ENCODE data around the gene SAP30BP.
A peak's percentile ranks its signal among the peaks of the same experiment; 100 is the strongest.

Gene SAP30BP

GRCh38 chr17:75736173-75736835 is 69.2 kb downstream of the SAP30BP start:
- no peak for TF ChIP-seq CTCF (IDR thresholded peaks at IDR 0.05; ENCODE audit: low read length, missing control alignments)
- no peak overlapping the region for H3K4me3 ChIP-seq (replicated peaks; ENCODE audit: low read depth, low read length)
- no peak for DNase-seq (ENCODE audit: low read depth)

- TF ChIP-seq CTCF (IDR thresholded peaks at IDR 0.05; ENCODE audit: low read length, missing control alignments), result no peak
- DNase-seq (ENCODE audit: low read depth), result no peak
- H3K4me3 ChIP-seq (replicated peaks; ENCODE audit: low read depth, low read length), result no peak overlapping the region
These were observed 70.2 kb downstream of the SAP30BP start for GRCh38 chr17:75737133-75737962.

DNA sequence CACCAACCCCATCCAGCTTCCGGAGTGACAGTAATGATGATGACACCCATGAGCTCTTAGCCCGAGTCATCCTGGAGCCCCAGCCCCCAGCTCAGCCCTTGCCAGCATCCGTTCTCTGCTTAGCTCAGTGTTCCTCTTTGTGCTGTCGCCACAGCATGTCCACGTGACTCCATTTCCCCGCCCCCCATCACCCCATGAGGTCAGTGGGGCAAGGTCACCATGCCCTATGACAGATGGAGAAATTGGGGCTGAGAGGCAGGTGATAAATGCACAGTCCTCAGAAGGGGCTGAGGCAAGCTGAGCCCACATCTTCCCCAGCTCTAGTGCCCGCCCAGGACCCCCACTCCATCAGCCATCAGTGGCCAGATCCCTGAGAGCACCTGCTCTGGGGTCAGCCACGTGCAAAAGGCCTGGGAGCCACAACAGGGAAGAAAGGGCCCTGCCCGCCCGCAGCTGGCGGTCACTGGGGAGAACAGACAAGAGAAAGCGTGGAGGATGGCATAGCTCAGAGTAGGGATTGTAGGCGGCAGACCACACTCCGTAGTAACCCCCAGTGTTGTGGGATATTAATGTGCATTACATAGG is 71.2 kb downstream of the SAP30BP start:
- no peak for TF ChIP-seq CTCF (IDR thresholded peaks at IDR 0.05; ENCODE audit: low read length, missing control alignments)
- no peak overlapping the region for H3K4me3 ChIP-seq (replicated peaks; ENCODE audit: low read depth, low read length)
- DNase-seq (ENCODE audit: low read depth), result peak; percentile 26

GRCh38 chr17:75739174-75739573 is 72.0 kb downstream of the SAP30BP start:
- no peak overlapping the region for H3K4me3 ChIP-seq (replicated peaks; ENCODE audit: low read depth, low read length)
- TF ChIP-seq CTCF (IDR thresholded peaks at IDR 0.05; ENCODE audit: low read length, missing control alignments), result no peak
- DNase-seq (ENCODE audit: low read depth), result no peak

GRCh38 chr17:75739801-75740200 is 72.7 kb downstream of the SAP30BP start:
- DNase-seq (ENCODE audit: low read depth), result no peak
- no peak for TF ChIP-seq CTCF (IDR thresholded peaks at IDR 0.05; ENCODE audit: low read length, missing control alignments)
- no peak overlapping the region for H3K4me3 ChIP-seq (replicated peaks; ENCODE audit: low read depth, low read length)

DNA sequence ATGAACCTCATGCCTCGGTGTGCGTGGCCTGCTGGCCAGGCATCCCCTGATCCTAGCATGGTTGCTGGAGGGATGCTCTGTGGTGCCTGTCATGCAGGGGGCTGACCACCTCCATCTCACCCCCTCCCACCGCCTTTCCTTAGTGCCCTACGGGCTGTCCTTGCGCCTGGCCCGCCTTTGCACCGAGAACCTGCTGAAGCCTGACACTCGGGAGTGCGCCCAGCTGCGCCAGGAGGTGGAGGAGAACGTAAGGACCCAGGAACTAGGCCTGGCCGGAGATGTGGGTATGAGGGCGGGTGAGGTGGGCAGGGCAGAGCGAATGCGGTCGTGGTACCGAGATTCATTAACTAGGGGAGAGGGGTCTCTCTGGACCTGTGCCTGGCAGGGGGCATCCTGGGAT is 73.1 kb downstream of the SAP30BP start:
- H3K4me3 ChIP-seq (replicated peaks; ENCODE audit: low read depth, low read length), result no peak overlapping the region
- TF ChIP-seq CTCF (IDR thresholded peaks at IDR 0.05; ENCODE audit: low read length, missing control alignments), result no peak
- DNase-seq (ENCODE audit: low read depth), result no peak

Data from fibroblast of pulmonary artery (primary cell).